NCI-H1436 treated with DMSO at 0.1 percent for 48 hours (cell line): ENCODE results near the gene RIC8B.
A peak's percentile ranks its signal among the peaks of the same experiment; 100 is the strongest.

Experiments used
- DNase-seq: peaks from one replicate; lab custom pipeline; 2025; lab: John Stamatoyannopoulos, UW

RIC8B gene

GRCh38 chr12:106868982-106869700 lies 94.7 kb downstream of the RIC8B start:
- no peak for DNase-seq

- no peak for DNase-seq
Observed at GRCh38 chr12:106870116-106870515, 95.6 kb downstream of the RIC8B start.

- DNase-seq: no peak
Observed at GRCh38 chr12:106871477-106871876, 97.0 kb downstream of the RIC8B start.

- no peak for DNase-seq
Observed at GRCh38 chr12:106873983-106874382, 99.5 kb downstream of the RIC8B start.

GRCh38 chr12:106878804-106879203 lies 104.3 kb downstream of the RIC8B start:
- DNase-seq: peak; percentile 72

- no peak for DNase-seq
Observed at GRCh38 chr12:106879612-106880011, 105.1 kb downstream of the RIC8B start.

GRCh38 chr12:106883426-106883825 lies 108.9 kb downstream of the RIC8B start:
- DNase-seq: no peak

GRCh38 chr12:106885026-106885425 lies 110.5 kb downstream of the RIC8B start:
- DNase-seq: no peak

GRCh38 chr12:106885541-106886249 lies 111.2 kb downstream of the RIC8B start:
- DNase-seq: no peak

- no peak for DNase-seq
Observed at GRCh38 chr12:106886932-106887331, 112.5 kb downstream of the RIC8B start.

- no peak for DNase-seq
Observed at GRCh38 chr12:106888348-106888970, 114.0 kb downstream of the RIC8B start.

- DNase-seq: no peak
Observed at GRCh38 chr12:106889326-106889725, 114.8 kb downstream of the RIC8B start.

- no peak for DNase-seq
Observed at GRCh38 chr12:106889950-106890626, 115.6 kb downstream of the RIC8B start.

GRCh38 chr12:106892075-106892474 lies 117.6 kb downstream of the RIC8B start:
- no peak for DNase-seq

GRCh38 chr12:106893451-106893850 lies 119.0 kb downstream of the RIC8B start:
- no peak for DNase-seq

- no peak for DNase-seq
Observed at GRCh38 chr12:106894774-106895173, 120.3 kb downstream of the RIC8B start.

GRCh38 chr12:106896603-106897002 lies 122.1 kb downstream of the RIC8B start:
- no peak for DNase-seq

GRCh38 chr12:106897082-106897481 lies 122.6 kb downstream of the RIC8B start:
- no peak for DNase-seq

GRCh38 chr12:106897981-106898901 lies 123.8 kb downstream of the RIC8B start:
- no peak for DNase-seq

- no peak for DNase-seq
Observed at GRCh38 chr12:106900554-106900953, 126.1 kb downstream of the RIC8B start.

GRCh38 chr12:106901276-106901675 lies 126.8 kb downstream of the RIC8B start:
- DNase-seq: no peak
